Heart left ventricle (tissue), 16 donors: ENCODE data around the gene CFAP97D2. TPM values are rescaled to one million over a fixed set of nuclear protein-coding genes. Genes with fewer than 3 reads are reported as not detected.
A peak's percentile ranks its signal among the peaks of the same experiment; 100 is the strongest.
"Not testable (repeated sequence)": the region's sequence is repeated elsewhere in the genome, so short reads cannot be mapped to it uniquely, and the experiment has no call there.

Experiments used
- ATAC-seq, 4 donors: fragments of 200-7000 bp; cut with Tn5 transposase; one replicate each; pipeline ENCODE4 v1.9.1; 2020 to 2022; ENCODE audit warnings: moderate library complexity in 4 of 4, mild to moderate bottlenecking in 3 of 4, moderate number of reproducible peaks in 1 of 4
- DNase-seq, 5 donors: peaks; one replicate each; pipeline ENCODE4 v3.0.0-alpha.2; 2020
- H3K27ac ChIP-seq, 12 donors: fragments of 200-600 bp; sonication (generic) in 4 of 12; one replicate each; pipeline versions ENCODE4 v1.5.0 to v1.8.0; 2016 to 2022; ENCODE audit warnings: mild to moderate bottlenecking in 2 of 12
- H3K27me3 ChIP-seq, 9 donors: fragments of 200-600 bp; sonication (generic) in 2 of 9; one replicate each; pipeline versions ENCODE4 v1.5.1 to v1.8.0; 2016 to 2022; ENCODE audit warnings: mild to moderate bottlenecking in 3 of 9
- H3K36me3 ChIP-seq, 9 donors: fragments of 200-600 bp; sonication (generic) in 2 of 9; one replicate each; pipeline versions ENCODE4 v1.5.0 to v1.8.0; 2018 to 2022; ENCODE audit warnings: mild to moderate bottlenecking in 2 of 9
- H3K4me1 ChIP-seq, 12 donors: fragments of 200-600 bp; sonication (generic) in 4 of 12; one replicate each; pipeline versions ENCODE4 v1.5.0 to v1.8.0; 2016 to 2022; ENCODE audit warnings: mild to moderate bottlenecking in 3 of 12
- H3K4me3 ChIP-seq, 12 donors: fragments of 200-600 bp; sonication (generic) in 4 of 12; one replicate each; pipeline versions ENCODE4 v1.5.0 to v1.8.0; 2017 to 2022; ENCODE audit warnings: mild to moderate bottlenecking in 9 of 12, moderate library complexity in 4 of 12
- H3K9me3 ChIP-seq, 12 donors: fragments of 200-600 bp; sonication (generic) in 4 of 12; one replicate each; pipeline versions ENCODE4 v1.5.0 to v1.8.0; 2016 to 2022; ENCODE audit warnings: mild to moderate bottlenecking in 1 of 12
- CTCF ChIP-seq, 12 donors: fragments of 200-600 bp; sonication (generic) in 4 of 12; IDR thresholded peaks; one replicate each; pipeline versions ENCODE4 v1.5.0 to v1.8.0; 2018 to 2022; ENCODE audit warnings: antibody characterized with exemption in 12 of 12, mild to moderate bottlenecking in 5 of 12
- POLR2A ChIP-seq, 2 donors: fragments of 450-650 bp; IDR thresholded peaks; one replicate each; pipeline ENCODE4 v1.6.1; 2017; ENCODE audit warnings: antibody characterized with exemption in 2 of 2, mild to moderate bottlenecking in 2 of 2, moderate library complexity in 2 of 2
- WGBS, 4 donors: extraction: QIAGEN DNeasy Blood & Tissue Kit in 2 of 4; methylation state at CpG; one replicate each; pipeline versions ENCODE4 v1.1.5 to v1.1.7; 2013 to 2018; 5-methylcytosine and 5-hydroxymethylcytosine counted together
- intact Hi-C, 10 donors: fragments of 100-400 bp; cut with DNase I; formaldehyde crosslinking; loops; one replicate each; pipeline versions ENCODE4 v1.11.1 to v1.14.2; 2022
- polyA plus RNA-seq, 2 donors: library from polyadenylated mRNA; stranded (reverse); fragments of 200-250 nt; gene quantifications; one replicate each; pipeline ENCODE4 v1.2.3, GENCODE V29; 2013
- total RNA-seq, 9 donors: library from RNA; depleted of rRNA in 2 of 9; stranded (reverse); fragments of >200 nt in 2 of 9; fragmentation: NEBNext Ultra II Directional in 3 of 9; extraction: Animal tissue kit (Norgen Biotek cat#: 25700) in 3 of 9; gene quantifications; one replicate each; pipeline versions ENCODE4 v1.1.0 to v1.2.4, GENCODE V29; 2016 to 2023
- donor health status: ischemic (EF 13 %, LVEDD 7.1; RV severe dilation, severe dysfunction).
- donor health status: healthy with polysubstance abuse.
- donor health status: DM: no; HTN: yes; CAD: no.
- donor health status: DM: no; HTN: no; CAD: no.
- donor health status: ischemic (EF 25% LVEDD 6.9; RV normal size, moderate dysfunction).
- donor health status: ischemic (EF 25% LVEDD 5.7; RV mildly dilated, moderate dysfunction).
- donor health status: healthy.
- donor health status: DM: yes; HTN: yes; CAD: no.
- donor health status: ischemic (EF 35%, LVEDD 5.7; RV mildly dilated, moderate dysfunction).
- donor health status: nonischemic (EF 11% LVEDD 7.7; RV severe dilation, severe dysfunction).
- donor health status: DM: yes; HTN: yes; CAD: no.
- donor health status: PGD.
- donor health status: ischemic (EF 29% LVEDD 5.4; RV normal size, mild dysfunction).
- donor health status: nonischemic (EF 23%, LVEDD 6.1; RV moderate dilation, normal function).

The CFAP97D2 gene
- total and polyA plus RNA-seq, 11 donors, result not detected

DNA sequence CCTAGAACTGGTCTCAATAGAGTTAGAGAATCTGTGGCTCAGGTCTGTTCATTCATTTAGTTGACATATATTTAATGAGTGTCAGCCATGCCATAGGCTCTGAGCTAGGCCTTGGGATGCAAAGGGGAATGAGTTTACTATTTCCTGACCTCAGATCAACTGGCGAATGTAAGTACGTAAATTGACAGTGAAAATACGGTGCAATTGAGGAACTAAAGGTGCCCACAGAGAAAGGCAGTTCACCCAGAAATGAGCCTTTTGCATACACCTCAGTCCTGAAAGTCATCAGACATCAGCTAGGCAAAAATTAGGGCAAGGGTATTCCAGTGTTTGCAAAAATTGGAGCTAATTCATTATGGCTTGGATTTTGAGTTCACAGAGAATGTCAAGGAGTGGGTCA lies 81.8 kb downstream of the CFAP97D2 start:
- ATAC-seq, result no peak
- TF ChIP-seq POLR2A (IDR thresholded peaks at IDR 0.05), result no peak
- no peak for TF ChIP-seq CTCF (IDR thresholded peaks at IDR 0.05)
- H3K9me3 ChIP-seq, result no peaks in the 10 kb centered on the region

DNA sequence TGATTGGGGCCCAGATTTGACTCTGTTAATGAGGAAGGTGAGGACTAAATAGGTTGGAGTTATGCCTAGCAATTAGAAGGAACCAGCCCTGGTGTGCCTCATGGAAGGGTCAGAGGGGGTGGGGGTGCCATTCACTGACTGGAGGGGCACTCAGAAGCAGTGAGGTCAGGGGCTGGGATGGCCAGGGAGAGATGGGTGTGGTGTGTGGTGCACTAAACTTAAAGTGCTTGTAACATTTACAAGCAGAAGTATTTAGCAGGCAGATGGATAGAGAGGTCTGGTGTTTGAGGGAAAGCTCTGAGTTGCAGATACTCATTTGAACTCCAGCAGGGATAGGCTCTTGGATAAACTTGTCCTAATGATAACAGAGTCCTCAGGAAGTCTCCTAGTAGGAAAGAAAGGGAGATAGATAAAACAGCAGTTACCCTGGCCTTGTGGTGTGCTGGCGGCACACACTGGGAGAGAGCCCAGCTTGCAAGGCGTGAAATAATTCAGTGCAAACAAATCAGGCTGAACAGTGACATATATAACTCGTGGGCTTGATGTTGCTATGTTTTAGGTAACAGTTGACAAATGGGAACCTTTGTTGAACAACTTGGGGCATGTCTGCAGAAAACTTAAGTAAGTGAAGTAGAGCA lies 82.4 kb downstream of the CFAP97D2 start:
- Histone ChIP-seq H3K27ac (peak overlapping the region in 3 of 12 donors; percentile 3 to 37 (median 7)), H3K4me1 (peaks cover 0 to 22% (median 4%) of the 10 kb centered on the region in 12 donors), H3K36me3 (peaks cover 0 to 100% (median 100%) of the 10 kb centered on the region in 9 donors), H3K9me3 (no peaks in the 10 kb centered on the region), H3K4me3 (no peak overlapping the region), H3K27me3 (no peaks in the 10 kb centered on the region)
- TF ChIP-seq POLR2A (IDR thresholded peaks at IDR 0.05) (no peak), CTCF (IDR thresholded peaks at IDR 0.05) (no peak)
- 41 to 59% (median 47%) methylated on average over 3 of the region's 3 CpGs for WGBS, 4 donors
- intact Hi-C loops, result no loop called here
- DNase-seq (no peak), ATAC-seq (peak; percentile 60 to 85 (median 70))

More for the DNA sequence above, 81.8 kb downstream of the CFAP97D2 start:
- no peak overlapping the region for H3K4me3 ChIP-seq
- H3K36me3 ChIP-seq, result peaks cover 0 to 100% (median 99%) of the 10 kb centered on the region in 9 donors
- peaks cover 0 to 22% (median 4%) of the 10 kb centered on the region in 12 donors for H3K4me1 ChIP-seq
- WGBS, 4 donors, result 92 to 95% (median 93%) methylated on average over 3 of the region's 3 CpGs
- no peaks in the 10 kb centered on the region for H3K27me3 ChIP-seq
- intact Hi-C loops, result no loop called here
- peak overlapping the region in 1 of 12 donors; percentile 3 for H3K27ac ChIP-seq
- DNase-seq, result no peak

GRCh38 chr13:114263578-114263977 lies 84.5 kb downstream of the CFAP97D2 start:
- TF ChIP-seq POLR2A (IDR thresholded peaks at IDR 0.05), result no peak
- TF ChIP-seq CTCF (IDR thresholded peaks at IDR 0.05), result no peak
- H3K9me3 ChIP-seq, result no peaks in the 10 kb centered on the region
- H3K27me3 ChIP-seq, result no peaks in the 10 kb centered on the region
- no peak overlapping the region for H3K4me3 ChIP-seq
- H3K36me3 ChIP-seq, result peaks cover 0 to 100% (median 100%) of the 10 kb centered on the region in 9 donors
- ATAC-seq, result no peak
- intact Hi-C loops, result no loop called here
- no peak for DNase-seq
- H3K4me1 ChIP-seq, result peaks cover 0 to 22% (median 4%) of the 10 kb centered on the region in 12 donors
- 72 to 84% (median 77%) methylated on average over 5 of the region's 5 CpGs for WGBS, 4 donors
- peak overlapping the region in 1 of 12 donors; percentile 4 for H3K27ac ChIP-seq

DNA sequence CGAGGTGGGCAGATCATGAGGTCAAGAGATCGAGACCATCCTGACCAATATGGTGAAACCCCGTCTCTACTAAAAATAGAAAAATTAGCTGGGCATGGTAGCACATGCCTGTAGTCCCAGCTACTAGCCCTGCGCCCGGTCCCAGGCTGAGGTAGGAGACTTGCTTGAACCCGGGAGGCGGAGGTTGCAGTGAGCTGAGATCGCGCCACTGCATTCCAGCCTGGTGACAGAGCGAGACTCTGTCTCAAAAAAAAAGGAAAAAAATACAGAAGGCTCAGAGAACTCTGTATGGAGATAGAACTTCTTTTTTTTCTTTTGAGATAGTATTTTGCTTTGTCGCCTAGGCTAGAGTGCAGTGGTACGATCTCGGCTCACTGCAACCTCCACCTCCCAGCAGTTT lies 85.3 kb downstream of the CFAP97D2 start:
- WGBS, 4 donors, result 95 to 97% (median 97%) methylated on average over 13 of the region's 13 CpGs
- H3K4me1 ChIP-seq, result peaks cover 0 to 22% (median 3%) of the 10 kb centered on the region in 12 donors

More for the DNA sequence above, 85.3 kb downstream of the CFAP97D2 start:
- H3K9me3 ChIP-seq, H3K4me3 ChIP-seq, intact Hi-C loops, H3K27ac ChIP-seq, ATAC-seq, H3K27me3 ChIP-seq, DNase-seq: not testable (repeated sequence)
- H3K36me3 ChIP-seq, result peaks cover 0 to 100% (median 100%) of the 10 kb centered on the region in 9 donors
